ENCODE results near the gene RXRA. TPM values are rescaled to one million over a fixed set of nuclear protein-coding genes. Genes with fewer than 3 reads are reported as not detected.

Gene RXRA
- total RNA-seq, 2 donors from 2014 or later: 68.2 to 72.0 TPM

DNA sequence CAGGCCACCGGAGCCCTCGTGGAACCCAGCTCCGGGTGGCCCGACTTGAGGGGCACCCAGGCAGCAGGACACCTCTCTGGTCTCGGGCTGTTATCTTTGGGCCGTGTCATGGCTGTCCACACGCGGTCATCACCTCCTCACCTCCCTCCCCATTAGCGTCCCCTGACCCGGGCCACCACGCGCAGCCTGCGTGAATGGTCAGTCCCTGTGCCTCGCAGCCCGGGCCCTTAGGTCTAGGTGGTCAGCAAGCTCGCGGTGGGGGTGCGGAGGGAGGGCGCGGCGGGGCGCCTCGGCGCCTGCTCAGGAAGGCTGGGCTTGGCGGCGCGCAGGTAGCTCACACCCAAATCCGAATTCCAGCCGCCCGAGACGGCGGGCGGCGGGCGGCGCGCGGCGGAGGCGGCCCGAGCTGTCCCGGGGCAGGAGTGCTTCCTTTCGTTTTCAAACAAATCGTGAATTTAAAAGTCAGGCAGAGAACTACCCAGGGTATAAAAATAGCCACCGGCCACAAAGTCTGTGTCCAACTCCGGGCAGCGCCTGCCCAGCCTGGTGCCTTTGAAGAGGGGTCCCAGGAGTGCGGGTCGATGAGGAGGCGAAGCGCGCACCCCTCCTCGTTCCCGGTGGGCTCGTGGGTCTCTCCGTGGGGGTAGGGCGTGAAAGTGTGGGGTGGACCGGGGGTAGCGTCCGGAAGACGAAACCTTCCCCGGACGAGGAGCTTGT is 1.0 kb upstream of the RXRA start:
- Histone ChIP-seq H3K4me3 (peak overlapping the region; percentile 67), H3K36me3 (no peaks in the 10 kb centered on the region), H3K9me3 (no peaks in the 10 kb centered on the region), H3K27ac (peak overlapping the region; percentile 92), H3K4me1 (peaks cover 22% of the 10 kb centered on the region), H3K27me3 (no peaks in the 10 kb centered on the region), H3K9ac (ENCODE audit: low read depth in 2 of 2, low read length in 2 of 2) (peak overlapping the region; percentile 95 to 97)
- TF ChIP-seq, protein P1, sequence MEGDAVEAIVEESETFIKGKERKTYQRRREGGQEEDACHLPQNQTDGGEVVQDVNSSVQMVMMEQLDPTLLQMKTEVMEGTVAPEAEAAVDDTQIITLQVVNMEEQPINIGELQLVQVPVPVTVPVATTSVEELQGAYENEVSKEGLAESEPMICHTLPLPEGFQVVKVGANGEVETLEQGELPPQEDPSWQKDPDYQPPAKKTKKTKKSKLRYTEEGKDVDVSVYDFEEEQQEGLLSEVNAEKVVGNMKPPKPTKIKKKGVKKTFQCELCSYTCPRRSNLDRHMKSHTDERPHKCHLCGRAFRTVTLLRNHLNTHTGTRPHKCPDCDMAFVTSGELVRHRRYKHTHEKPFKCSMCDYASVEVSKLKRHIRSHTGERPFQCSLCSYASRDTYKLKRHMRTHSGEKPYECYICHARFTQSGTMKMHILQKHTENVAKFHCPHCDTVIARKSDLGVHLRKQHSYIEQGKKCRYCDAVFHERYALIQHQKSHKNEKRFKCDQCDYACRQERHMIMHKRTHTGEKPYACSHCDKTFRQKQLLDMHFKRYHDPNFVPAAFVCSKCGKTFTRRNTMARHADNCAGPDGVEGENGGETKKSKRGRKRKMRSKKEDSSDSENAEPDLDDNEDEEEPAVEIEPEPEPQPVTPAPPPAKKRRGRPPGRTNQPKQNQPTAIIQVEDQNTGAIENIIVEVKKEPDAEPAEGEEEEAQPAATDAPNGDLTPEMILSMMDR (IDR thresholded peaks at IDR 0.05): no peak
- DNase-seq: peak; percentile 65
- intact Hi-C loops (cut with DNase I): no loop called here

DNA sequence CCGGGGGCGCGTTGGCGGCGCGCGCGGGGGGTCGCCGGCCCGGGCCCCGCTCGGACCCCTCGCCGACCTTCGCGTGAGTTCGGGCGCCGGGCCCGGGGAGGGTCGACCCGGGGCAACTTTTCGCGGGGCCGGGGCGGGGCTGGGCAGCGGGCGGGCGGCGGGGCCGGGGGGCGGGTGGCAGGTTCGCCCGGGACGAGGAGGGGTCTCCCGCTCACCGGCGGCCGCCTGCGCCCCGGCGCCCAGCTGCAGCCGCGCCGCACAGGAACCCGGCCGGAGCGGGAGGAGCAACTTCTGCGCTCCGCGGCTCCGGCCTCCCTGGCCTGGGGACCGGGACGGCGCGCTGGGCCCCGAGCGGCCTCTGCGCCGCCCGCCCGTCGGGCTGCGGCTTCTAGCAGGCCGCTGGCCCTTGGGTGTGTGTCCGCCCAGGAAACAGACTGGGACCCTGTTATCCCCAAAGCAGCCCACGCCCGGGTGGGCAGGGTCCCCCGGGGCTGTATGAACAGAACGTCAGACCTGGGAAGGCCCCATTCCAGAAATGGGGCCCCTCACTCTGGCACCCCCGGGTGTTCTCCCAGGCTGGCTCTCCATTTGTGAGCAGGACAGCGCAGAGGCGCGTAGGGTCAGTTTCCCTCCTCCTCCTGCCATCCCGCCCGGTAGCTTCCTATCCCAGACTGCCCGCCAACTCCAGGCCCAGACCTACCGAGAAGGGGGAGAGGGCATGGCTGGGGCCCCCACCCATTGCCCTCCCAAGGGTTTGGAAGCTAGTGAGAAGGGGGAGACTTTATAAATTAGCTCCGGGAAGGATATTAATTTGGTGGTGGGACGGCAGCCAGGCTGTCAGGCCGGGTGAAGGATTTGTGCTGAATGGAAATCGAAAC is 708 bp downstream of the RXRA start:
- Histone ChIP-seq H3K27ac (peak overlapping the region; percentile 87), H3K9ac (ENCODE audit: low read depth in 2 of 2, low read length in 2 of 2) (peak overlapping the region; percentile 91 to 95), H3K9me3 (no peaks in the 10 kb centered on the region), H3K4me1 (peaks cover 33% of the 10 kb centered on the region), H3K4me3 (peak overlapping the region; percentile 80), H3K27me3 (no peaks in the 10 kb centered on the region), H3K36me3 (no peaks in the 10 kb centered on the region)
- intact Hi-C loops (cut with DNase I): no loop called here
- peak; percentile 18 for DNase-seq
- TF ChIP-seq, protein P1 (IDR thresholded peaks at IDR 0.05): no peak

DNA sequence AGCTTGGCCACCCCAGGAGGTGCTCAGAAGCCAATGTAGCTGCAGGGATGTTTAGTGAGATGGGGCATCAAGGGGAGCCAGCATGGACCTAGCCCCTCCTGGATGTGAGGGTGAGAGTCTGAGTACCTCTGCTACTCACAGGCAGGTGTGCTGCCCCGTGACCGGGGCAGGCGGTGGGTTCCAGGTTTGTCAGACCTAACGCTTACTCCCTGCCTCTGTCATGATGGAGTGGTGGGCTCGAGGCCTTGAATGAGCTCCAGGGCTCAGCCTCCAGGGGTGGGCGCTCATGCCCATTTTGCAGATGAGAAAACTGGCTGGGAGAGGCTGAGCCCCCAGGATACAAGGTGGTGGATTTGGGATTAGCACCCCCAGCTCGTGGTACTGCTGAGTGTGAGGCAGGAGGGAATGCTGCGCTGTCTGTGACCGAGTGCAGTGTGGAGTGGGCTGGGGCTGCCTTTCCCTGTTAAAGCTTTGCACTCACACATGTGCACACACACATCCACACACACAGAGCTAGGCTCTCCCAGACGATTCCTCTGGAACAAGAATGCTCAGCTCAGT is 1.5 kb downstream of the RXRA start:
- intact Hi-C loops (cut with DNase I): no loop called here
- TF ChIP-seq, protein P1 (IDR thresholded peaks at IDR 0.05): no peak
- no peak for DNase-seq
- H3K9me3 ChIP-seq: no peaks in the 10 kb centered on the region
- H3K4me1 ChIP-seq: peaks cover 36% of the 10 kb centered on the region
- peak overlapping the region; percentile 91 to 95 for H3K9ac ChIP-seq (ENCODE audit: low read depth in 2 of 2, low read length in 2 of 2)
- no peaks in the 10 kb centered on the region for H3K27me3 ChIP-seq
- peak overlapping the region; percentile 87 for H3K27ac ChIP-seq
- peak overlapping the region; percentile 80 for H3K4me3 ChIP-seq
- no peaks in the 10 kb centered on the region for H3K36me3 ChIP-seq

DNA sequence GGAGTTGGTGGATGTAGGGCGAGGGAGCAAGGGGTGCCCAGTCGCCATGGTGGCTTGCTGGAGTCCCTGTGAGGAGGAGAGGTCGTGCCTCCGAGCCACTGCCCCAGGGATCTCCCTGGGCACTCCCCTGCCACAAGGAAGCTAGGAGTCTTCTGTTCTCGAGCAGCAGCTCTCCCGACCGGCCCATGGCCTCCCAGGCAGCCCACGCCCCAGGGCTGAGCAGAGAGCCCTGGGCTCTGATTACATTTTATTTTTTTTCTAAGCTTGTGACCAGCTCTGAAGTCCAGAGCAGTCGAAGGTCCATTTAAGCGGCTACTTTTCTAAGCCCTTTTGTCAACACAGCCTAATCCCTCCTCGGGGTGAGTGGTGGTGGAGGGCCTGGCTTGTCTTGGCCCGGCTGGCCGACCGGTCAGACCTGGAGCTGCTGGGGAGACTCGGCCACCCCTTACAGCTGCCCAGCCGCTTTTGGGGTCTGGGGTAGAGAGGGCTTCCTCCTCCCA is 2.1 kb downstream of the RXRA start:
- intact Hi-C loops (cut with DNase I): no loop called here
- H3K36me3 ChIP-seq: no peaks in the 10 kb centered on the region
- H3K9ac ChIP-seq (ENCODE audit: low read depth in 2 of 2, low read length in 2 of 2): peak overlapping the region; percentile 91 to 95
- peaks cover 41% of the 10 kb centered on the region for H3K4me1 ChIP-seq
- H3K9me3 ChIP-seq: no peaks in the 10 kb centered on the region
- TF ChIP-seq, protein P1 (IDR thresholded peaks at IDR 0.05): no peak
- DNase-seq: peak; percentile 67
- H3K27me3 ChIP-seq: no peaks in the 10 kb centered on the region
- H3K4me3 ChIP-seq: peak overlapping the region; percentile 80
- H3K27ac ChIP-seq: peak overlapping the region; percentile 87

DNA sequence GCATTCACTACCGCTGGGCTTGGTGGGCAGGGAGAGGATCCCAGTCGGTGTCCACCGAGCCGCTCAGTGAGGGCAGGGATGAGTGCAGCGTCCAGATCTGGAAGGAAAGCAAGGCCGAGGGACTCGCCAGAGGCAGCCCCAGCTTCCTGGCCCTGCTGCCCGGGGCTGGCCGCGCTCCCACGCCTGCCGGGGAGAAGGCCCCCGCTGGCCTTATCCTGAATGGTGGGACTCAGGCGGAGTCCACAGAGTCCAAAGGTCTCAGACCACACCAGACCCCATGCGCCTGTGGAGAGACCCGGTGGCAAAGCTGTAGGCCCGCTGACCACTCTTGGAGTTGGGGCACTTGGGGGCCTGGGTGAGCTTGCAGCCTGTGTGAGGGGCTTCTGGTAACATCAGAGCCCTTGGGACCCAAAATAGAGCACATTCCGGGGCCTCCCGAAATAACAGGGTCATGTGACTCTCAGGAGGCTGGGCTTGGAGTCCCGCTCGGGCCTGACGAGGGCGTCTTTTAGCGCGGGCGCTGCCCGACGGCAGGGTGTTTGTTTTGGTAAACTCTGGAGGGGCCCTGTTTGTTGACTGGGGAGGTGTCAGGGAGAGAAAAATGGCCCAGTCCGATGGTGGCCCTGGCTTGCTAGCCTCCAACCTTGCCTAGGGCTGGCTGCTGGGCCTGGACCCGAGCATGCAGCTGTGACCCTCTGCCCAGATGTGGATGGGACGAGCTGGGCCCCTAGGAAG is 2.8 kb downstream of the RXRA start:
- H3K9me3 ChIP-seq: no peaks in the 10 kb centered on the region
- no peaks in the 10 kb centered on the region for H3K36me3 ChIP-seq
- no peaks in the 10 kb centered on the region for H3K27me3 ChIP-seq
- intact Hi-C loops (cut with DNase I): no loop called here
- H3K9ac ChIP-seq (ENCODE audit: low read depth in 2 of 2, low read length in 2 of 2): peak overlapping the region; percentile 91 to 95
- TF ChIP-seq, protein P1 (IDR thresholded peaks at IDR 0.05): no peak
- H3K4me3 ChIP-seq: peak overlapping the region; percentile 80
- H3K4me1 ChIP-seq: peaks cover 40% of the 10 kb centered on the region
- DNase-seq: peak; percentile 84
- H3K27ac ChIP-seq: peak overlapping the region; percentile 87
